ENCODE data around the gene GALNT17.

Gene GALNT17

DNA sequence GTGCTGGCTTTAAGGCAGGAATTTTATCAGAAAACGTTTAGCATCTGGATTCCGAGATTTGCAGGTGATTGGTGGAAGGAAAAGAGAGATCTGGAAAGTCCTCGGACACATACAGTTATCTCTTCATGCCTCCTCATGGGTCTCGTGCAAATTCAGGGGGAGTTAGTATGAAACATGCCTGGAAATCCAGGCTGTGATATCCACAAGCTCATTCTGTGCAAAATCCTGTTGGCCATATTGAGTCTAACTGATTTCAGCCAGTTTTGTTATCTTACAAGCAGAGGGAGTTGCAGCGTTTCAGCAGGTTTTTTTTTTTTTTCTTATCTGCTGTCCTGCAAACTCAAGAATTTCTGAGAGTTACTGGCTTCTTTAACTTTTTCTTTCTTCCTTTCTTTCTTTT lies 411.5 kb downstream of the GALNT17 start:
- Histone ChIP-seq H3K4me3 (ENCODE audit: insufficient read length, low read depth) (no peak overlapping the region), H3K36me3 (ENCODE audit: insufficient read depth, insufficient read length, low read length) (no peaks in the 10 kb centered on the region), H3K9ac (ENCODE audit: insufficient read length, low read depth) (no peak overlapping the region), H3K4me1 (ENCODE audit: insufficient read depth, insufficient read length) (no peaks in the 10 kb centered on the region), H3K9me3 (ENCODE audit: insufficient read depth, low read length) (no peaks in the 10 kb centered on the region), H3K27me3 (ENCODE audit: insufficient read depth, insufficient read length) (no peaks in the 10 kb centered on the region)
- TF ChIP-seq ZNF274 (IDR thresholded peaks at IDR 0.05; ENCODE audit: low read depth, low read length) (no peak), SUZ12 (IDR thresholded peaks at IDR 0.05; ENCODE audit: extremely low read depth, insufficient read depth, insufficient read length) (no peak), YY1 (IDR thresholded peaks at IDR 0.05; ENCODE audit: insufficient read depth, insufficient read length) (no peak)
- no peak for DNase-seq (ENCODE audit: low read depth, low spot score)

DNA sequence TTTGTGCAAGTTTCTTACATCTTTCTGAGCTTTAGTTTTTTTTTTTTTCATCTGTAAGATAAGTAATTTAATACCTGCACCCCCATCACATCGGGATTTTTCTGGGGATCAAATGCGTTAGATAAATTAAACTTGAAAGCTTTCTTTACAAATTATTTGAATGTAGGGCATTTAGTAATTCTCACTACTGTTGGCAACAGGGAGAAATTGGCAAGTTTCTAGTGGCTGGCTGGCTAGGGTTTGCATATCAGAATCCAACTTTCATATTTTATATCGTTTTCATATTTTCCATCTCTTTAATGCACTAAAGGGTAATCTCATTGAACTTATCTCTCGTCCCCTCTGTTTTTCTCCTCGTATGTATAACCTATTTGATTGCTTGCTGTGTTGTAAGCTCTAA lies 412.9 kb downstream of the GALNT17 start:
- Histone ChIP-seq H3K36me3 (ENCODE audit: insufficient read depth, insufficient read length, low read length) (no peaks in the 10 kb centered on the region), H3K9me3 (ENCODE audit: insufficient read depth, low read length) (no peaks in the 10 kb centered on the region), H3K4me1 (ENCODE audit: insufficient read depth, insufficient read length) (no peaks in the 10 kb centered on the region), H3K4me3 (ENCODE audit: insufficient read length, low read depth) (no peak overlapping the region), H3K27me3 (ENCODE audit: insufficient read depth, insufficient read length) (no peaks in the 10 kb centered on the region), H3K9ac (ENCODE audit: insufficient read length, low read depth) (no peak overlapping the region)
- DNase-seq (ENCODE audit: low read depth, low spot score) = no peak
- no peak for TF ChIP-seq YY1 (IDR thresholded peaks at IDR 0.05; ENCODE audit: insufficient read depth, insufficient read length)
- TF ChIP-seq SUZ12 (IDR thresholded peaks at IDR 0.05; ENCODE audit: extremely low read depth, insufficient read depth, insufficient read length) = no peak
- TF ChIP-seq ZNF274 (IDR thresholded peaks at IDR 0.05; ENCODE audit: low read depth, low read length) = no peak

- no peak overlapping the region for H3K9ac ChIP-seq (ENCODE audit: insufficient read length, low read depth)
- DNase-seq (ENCODE audit: low read depth, low spot score) = no peak
- H3K36me3 ChIP-seq (ENCODE audit: insufficient read depth, insufficient read length, low read length) = no peaks in the 10 kb centered on the region
- H3K4me1 ChIP-seq (ENCODE audit: insufficient read depth, insufficient read length) = no peaks in the 10 kb centered on the region
- no peaks in the 10 kb centered on the region for H3K27me3 ChIP-seq (ENCODE audit: insufficient read depth, insufficient read length)
- peaks cover 8% of the 10 kb centered on the region; the same call in 1 of the 2 replicates for H3K9me3 ChIP-seq (ENCODE audit: insufficient read depth, low read length)
- no peak for TF ChIP-seq SUZ12 (IDR thresholded peaks at IDR 0.05; ENCODE audit: extremely low read depth, insufficient read depth, insufficient read length)
- TF ChIP-seq ZNF274 (IDR thresholded peaks at IDR 0.05; ENCODE audit: low read depth, low read length) = no peak
- H3K4me3 ChIP-seq (ENCODE audit: insufficient read length, low read depth) = no peak overlapping the region
Observed at GRCh38 chr7:71547426-71547825, 415.5 kb downstream of the GALNT17 start.

DNA sequence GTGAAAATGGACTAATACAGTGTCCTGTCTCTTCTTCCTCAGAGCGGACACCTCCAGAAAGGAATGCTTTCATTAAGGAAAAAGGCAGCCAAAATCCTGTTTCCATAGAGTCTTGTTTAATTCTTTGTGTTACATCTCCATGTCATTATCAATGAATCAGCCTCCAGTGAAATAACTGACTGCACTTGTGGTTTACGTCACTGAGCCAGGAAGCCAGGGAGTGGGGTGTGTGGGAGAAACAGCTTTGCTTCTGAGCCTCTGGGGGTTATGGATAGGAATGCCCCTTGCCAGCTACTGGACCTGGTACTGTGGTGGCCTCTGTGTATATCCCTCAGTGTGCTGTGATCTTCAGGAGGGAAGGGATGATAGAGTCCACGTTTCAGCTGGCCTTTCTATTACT lies 416.8 kb downstream of the GALNT17 start:
- Histone ChIP-seq H3K4me1 (ENCODE audit: insufficient read depth, insufficient read length) (no peaks in the 10 kb centered on the region), H3K9me3 (ENCODE audit: insufficient read depth, low read length) (peaks cover 8% of the 10 kb centered on the region; the same call in 1 of the 2 replicates), H3K27me3 (ENCODE audit: insufficient read depth, insufficient read length) (no peaks in the 10 kb centered on the region), H3K36me3 (ENCODE audit: insufficient read depth, insufficient read length, low read length) (no peaks in the 10 kb centered on the region), H3K4me3 (ENCODE audit: insufficient read length, low read depth) (no peak overlapping the region), H3K9ac (ENCODE audit: insufficient read length, low read depth) (no peak overlapping the region)
- TF ChIP-seq YY1 (IDR thresholded peaks at IDR 0.05; ENCODE audit: insufficient read depth, insufficient read length) (no peak), SUZ12 (IDR thresholded peaks at IDR 0.05; ENCODE audit: extremely low read depth, insufficient read depth, insufficient read length) (no peak), ZNF274 (IDR thresholded peaks at IDR 0.05; ENCODE audit: low read depth, low read length) (no peak)
- no peak for DNase-seq (ENCODE audit: low read depth, low spot score)

DNA sequence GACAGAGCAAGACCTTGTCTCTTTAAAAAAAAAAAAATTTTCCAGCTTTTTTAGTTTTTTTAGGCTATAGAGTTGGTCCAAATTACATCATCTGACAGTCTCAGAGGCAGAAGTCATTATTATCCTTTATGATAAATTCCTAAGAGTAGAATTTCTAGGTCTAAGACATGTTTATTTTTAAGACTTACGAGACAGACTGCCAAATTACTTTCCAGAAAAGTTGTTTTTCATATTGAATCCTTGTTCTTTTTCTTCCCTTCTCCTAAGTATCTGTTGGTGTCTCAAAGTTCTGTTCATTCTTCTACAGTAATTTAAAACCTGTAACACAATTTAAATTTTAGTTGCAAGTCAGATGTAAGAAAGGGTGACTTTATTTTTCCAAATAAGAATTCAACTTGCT lies 421.4 kb downstream of the GALNT17 start:
- TF ChIP-seq SUZ12 (IDR thresholded peaks at IDR 0.05; ENCODE audit: extremely low read depth, insufficient read depth, insufficient read length) (no peak), ZNF274 (IDR thresholded peaks at IDR 0.05; ENCODE audit: low read depth, low read length) (no peak), YY1 (IDR thresholded peaks at IDR 0.05; ENCODE audit: insufficient read depth, insufficient read length) (no peak)
- H3K9me3 ChIP-seq (ENCODE audit: insufficient read depth, low read length) = peaks cover 8% of the 10 kb centered on the region; the same call in 1 of the 2 replicates
- no peak for DNase-seq (ENCODE audit: low read depth, low spot score)
- no peaks in the 10 kb centered on the region for H3K27me3 ChIP-seq (ENCODE audit: insufficient read depth, insufficient read length)
- no peaks in the 10 kb centered on the region for H3K4me1 ChIP-seq (ENCODE audit: insufficient read depth, insufficient read length)
- H3K9ac ChIP-seq (ENCODE audit: insufficient read length, low read depth) = no peak overlapping the region
- H3K36me3 ChIP-seq (ENCODE audit: insufficient read depth, insufficient read length, low read length) = no peaks in the 10 kb centered on the region
- no peak overlapping the region for H3K4me3 ChIP-seq (ENCODE audit: insufficient read length, low read depth)

GRCh38 chr7:71555758-71556157 lies 423.8 kb downstream of the GALNT17 start:
- Histone ChIP-seq H3K9ac (ENCODE audit: insufficient read length, low read depth) (no peak overlapping the region), H3K36me3 (ENCODE audit: insufficient read depth, insufficient read length, low read length) (no peaks in the 10 kb centered on the region), H3K27me3 (ENCODE audit: insufficient read depth, insufficient read length) (no peaks in the 10 kb centered on the region), H3K9me3 (ENCODE audit: insufficient read depth, low read length) (peaks cover 8% of the 10 kb centered on the region; the same call in 1 of the 2 replicates), H3K4me3 (ENCODE audit: insufficient read length, low read depth) (no peak overlapping the region), H3K4me1 (ENCODE audit: insufficient read depth, insufficient read length) (peaks cover 2% of the 10 kb centered on the region)
- TF ChIP-seq ZNF274 (IDR thresholded peaks at IDR 0.05; ENCODE audit: low read depth, low read length) (no peak), YY1 (IDR thresholded peaks at IDR 0.05; ENCODE audit: insufficient read depth, insufficient read length) (no peak), SUZ12 (IDR thresholded peaks at IDR 0.05; ENCODE audit: extremely low read depth, insufficient read depth, insufficient read length) (no peak)
- no peak for DNase-seq (ENCODE audit: low read depth, low spot score)

GRCh38 chr7:71558806-71559613 lies 427.1 kb downstream of the GALNT17 start:
- Histone ChIP-seq H3K4me1 (ENCODE audit: insufficient read depth, insufficient read length) (peaks cover 2% of the 10 kb centered on the region), H3K4me3 (ENCODE audit: insufficient read length, low read depth) (no peak overlapping the region)
- DNase-seq (ENCODE audit: low read depth, low spot score) = no peak

More at GRCh38 chr7:71558806-71559613, 427.1 kb downstream of the GALNT17 start:
- H3K36me3 ChIP-seq (ENCODE audit: insufficient read depth, insufficient read length, low read length) = no peaks in the 10 kb centered on the region
- no peaks in the 10 kb centered on the region for H3K9me3 ChIP-seq (ENCODE audit: insufficient read depth, low read length)
- no peak for TF ChIP-seq SUZ12 (IDR thresholded peaks at IDR 0.05; ENCODE audit: extremely low read depth, insufficient read depth, insufficient read length)
- TF ChIP-seq ZNF274 (IDR thresholded peaks at IDR 0.05; ENCODE audit: low read depth, low read length) = no peak
- no peak for TF ChIP-seq YY1 (IDR thresholded peaks at IDR 0.05; ENCODE audit: insufficient read depth, insufficient read length)
- H3K9ac ChIP-seq (ENCODE audit: insufficient read length, low read depth) = no peak overlapping the region
- H3K27me3 ChIP-seq (ENCODE audit: insufficient read depth, insufficient read length) = no peaks in the 10 kb centered on the region
